SK-N-SH treated with all-trans-retinoic acid at 6 μM for 48 hours (cell line): ENCODE data around the gene KNCN.

Source experiments
- ARNTL ChIP-seq: fragments of 450-650 bp; formaldehyde crosslinking; IDR thresholded peaks from 2 replicates; pipeline ENCODE4 v1.5.0; 2020; ENCODE audit warnings: low read depth, mild to moderate bottlenecking, moderate library complexity, borderline replicate concordance
- BACH2 ChIP-seq: fragments of 250-450 bp; sonication (Bioruptor Pico); IDR thresholded peaks from 2 replicates; pipeline ENCODE4 v1.9.0; 2021; ENCODE audit warnings: mild to moderate bottlenecking, borderline replicate concordance
- CREB5 ChIP-seq: fragments of 250-450 bp; sonication (Bioruptor Pico); IDR thresholded peaks from 2 replicates; pipeline ENCODE4 v1.5.1; 2020; ENCODE audit warnings: low read depth, mild to moderate bottlenecking, moderate library complexity
- GLIS3 ChIP-seq: fragments of 250-450 bp; sonication (Bioruptor Pico); IDR thresholded peaks from 2 replicates; pipeline ENCODE4 v1.5.0; 2020; ENCODE audit warnings: mild to moderate bottlenecking, moderate library complexity
- ISL1 ChIP-seq: fragments of 250-450 bp; sonication (Bioruptor Pico); IDR thresholded peaks from 2 replicates; pipeline ENCODE4 v2.1.2; 2022; ENCODE audit warnings: mild to moderate bottlenecking, moderate library complexity
- OSR1 ChIP-seq: fragments of 250-450 bp; sonication (Bioruptor Pico); IDR thresholded peaks from 2 replicates; pipeline ENCODE4 v1.8.0; 2022; ENCODE audit warnings: moderate library complexity, mild to moderate bottlenecking, inconsistent platforms
- PATZ1 ChIP-seq: fragments of 250-450 bp; sonication (Bioruptor Pico); IDR thresholded peaks from 2 replicates; pipeline ENCODE4 v1.8.0; 2020; ENCODE audit warnings: mild to moderate bottlenecking, moderate library complexity, borderline replicate concordance
- POU6F1 ChIP-seq: fragments of 250-450 bp; sonication (Bioruptor Pico); IDR thresholded peaks from 2 replicates; pipeline ENCODE4 v1.8.0; 2021; ENCODE audit warnings: low read depth, mild to moderate bottlenecking, moderate library complexity, borderline replicate concordance
- RARB ChIP-seq: fragments of 250-450 bp; sonication (Bioruptor Pico); IDR thresholded peaks from 2 replicates; pipeline ENCODE4 v1.8.0; 2021; ENCODE audit warnings: mild to moderate bottlenecking, moderate library complexity
- TCF4 ChIP-seq: fragments of 250-450 bp; sonication (Bioruptor Pico); IDR thresholded peaks from 2 replicates; pipeline ENCODE4 v1.8.0; 2021; ENCODE audit warnings: mild to moderate bottlenecking, moderate library complexity, borderline replicate concordance
- TSHZ2 ChIP-seq: fragments of 250-450 bp; sonication (Bioruptor Pico); IDR thresholded peaks from 2 replicates; pipeline ENCODE4 v1.5.0; 2020; ENCODE audit warnings: mild to moderate bottlenecking, moderate library complexity
- ZFP3 ChIP-seq: fragments of 250-450 bp; sonication (Bioruptor Pico); IDR thresholded peaks from 2 replicates; pipeline ENCODE4 v1.5.0; 2020; ENCODE audit warnings: mild to moderate bottlenecking, moderate library complexity
- ZFP30 ChIP-seq: fragments of 450-650 bp; formaldehyde crosslinking; IDR thresholded peaks from 2 replicates; pipeline ENCODE4 v1.5.0; 2022; ENCODE audit warnings: mild to moderate bottlenecking, moderate library complexity
- ZNF565 ChIP-seq: fragments of 450-650 bp; formaldehyde crosslinking; conservative IDR thresholded peaks from 2 replicates; pipeline ENCODE4 v1.5.0; 2020; ENCODE audit warnings: low read depth, mild to moderate bottlenecking, moderate library complexity

- TF ChIP-seq TCF4 (no peak), GLIS3 (CRISPR knock-in tag) (no peak), ZNF565 (CRISPR knock-in tag) (no peak), PATZ1 (CRISPR knock-in tag) (no peak), ZFP3 (no peak), ARNTL (CRISPR knock-in tag) (no peak), RARB (CRISPR knock-in tag) (no peak), POU6F1 (CRISPR knock-in tag) (no peak), BACH2 (CRISPR knock-in tag) (no peak), CREB5 (CRISPR knock-in tag) (no peak), TSHZ2 (CRISPR knock-in tag) (no peak), OSR1 (CRISPR knock-in tag) (no peak), ISL1 (CRISPR knock-in tag) (no peak), ZFP30 (CRISPR knock-in tag) (no peak)
Measured at GRCh38 chr1:46537651-46538050, 13.8 kb downstream of the KNCN start.
